Ascending aorta (tissue), 2 donors: ENCODE data around the gene CENPA. TPM values are rescaled to one million over a fixed set of nuclear protein-coding genes. Genes with fewer than 3 reads are reported as not detected.
"Not testable (repeated sequence)": the region's sequence is repeated elsewhere in the genome, so short reads cannot be mapped to it uniquely, and the experiment has no call there.

Experiments
- DNase-seq, 2 donors: peaks; one replicate each; pipeline ENCODE4 v3.0.0-alpha.2; 2019; ENCODE audit warnings: low spot score in 2 of 2
- H3K27ac ChIP-seq, 2 donors: fragments of 200-600 bp; sonication (generic); one replicate each; pipeline ENCODE4 v1.5.1; 2016 to 2017; ENCODE audit warnings: mild to moderate bottlenecking in 1 of 2
- H3K27me3 ChIP-seq: fragments of 200-600 bp; sonication (generic); one replicate; pipeline ENCODE4 v1.5.1; 2017
- H3K36me3 ChIP-seq, 2 donors: fragments of 200-600 bp; sonication (generic); one replicate each; pipeline ENCODE4 v1.5.1; 2016
- H3K4me1 ChIP-seq, 2 donors: fragments of 200-600 bp; sonication (generic); one replicate each; pipeline ENCODE4 v1.5.1; 2016 to 2017; ENCODE audit warnings: mild to moderate bottlenecking in 1 of 2
- H3K4me3 ChIP-seq, 2 donors: fragments of 200-600 bp; sonication (generic); one replicate each; pipeline ENCODE4 v1.5.1; 2016 to 2017; ENCODE audit warnings: mild to moderate bottlenecking in 1 of 2
- H3K9me3 ChIP-seq, 2 donors: fragments of 200-600 bp; sonication (generic); one replicate each; pipeline ENCODE4 v1.5.1; 2016
- intact Hi-C: fragments of 100-400 bp; cut with DNase I; formaldehyde crosslinking; loops from one replicate; pipeline ENCODE4 v1.15.1; 2023
- total RNA-seq: library from RNA; depleted of rRNA; stranded (reverse); fragments of >200 nt; gene quantifications from one replicate; pipeline ENCODE4 v1.1.0, GENCODE V29; 2016
- TF ChIP-seq, protein P1 (sequence below), 3 experiments: fragments of 200-600 bp in 2 of 3; fragments of 450-650 bp in 1 of 3; sonication (generic) in 2 of 3; IDR thresholded peaks; one replicate each; pipeline ENCODE4 v1.5.1; 2016 to 2019; ENCODE audit warnings: antibody characterized with exemption in 3 of 3, mild to moderate bottlenecking in 1 of 3, moderate library complexity in 1 of 3

The CENPA gene
- total RNA-seq, 1 donor from 2014 or later: not detected

DNA sequence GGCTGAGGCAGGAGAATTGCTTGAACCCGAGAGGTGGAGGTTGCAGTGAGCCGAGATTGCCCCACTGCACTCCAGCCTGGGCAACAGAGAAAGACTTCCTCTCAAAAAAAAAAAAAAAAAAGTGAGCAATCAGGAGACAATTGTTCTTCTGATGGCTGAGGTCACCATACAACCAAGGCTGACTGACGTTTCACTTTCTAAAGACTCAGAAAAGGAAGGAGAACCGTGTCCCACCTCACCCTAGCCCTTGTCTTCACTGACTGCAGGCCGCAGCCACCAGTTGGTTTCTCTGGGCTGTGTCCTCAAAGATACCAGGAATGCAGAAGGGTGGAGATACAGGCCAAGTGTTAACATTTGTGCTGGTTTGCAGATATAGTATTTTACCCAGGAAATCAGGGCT lies 29.5 kb upstream of the CENPA start:
- H3K36me3 ChIP-seq: no peaks in the 10 kb centered on the region
- DNase-seq: no peak
- intact Hi-C loops: loop anchor here (2.0 kb wide), 1 partner anchor 32 kb away; no protein-coding TSS in a partner anchor
- TF ChIP-seq, protein P1, sequence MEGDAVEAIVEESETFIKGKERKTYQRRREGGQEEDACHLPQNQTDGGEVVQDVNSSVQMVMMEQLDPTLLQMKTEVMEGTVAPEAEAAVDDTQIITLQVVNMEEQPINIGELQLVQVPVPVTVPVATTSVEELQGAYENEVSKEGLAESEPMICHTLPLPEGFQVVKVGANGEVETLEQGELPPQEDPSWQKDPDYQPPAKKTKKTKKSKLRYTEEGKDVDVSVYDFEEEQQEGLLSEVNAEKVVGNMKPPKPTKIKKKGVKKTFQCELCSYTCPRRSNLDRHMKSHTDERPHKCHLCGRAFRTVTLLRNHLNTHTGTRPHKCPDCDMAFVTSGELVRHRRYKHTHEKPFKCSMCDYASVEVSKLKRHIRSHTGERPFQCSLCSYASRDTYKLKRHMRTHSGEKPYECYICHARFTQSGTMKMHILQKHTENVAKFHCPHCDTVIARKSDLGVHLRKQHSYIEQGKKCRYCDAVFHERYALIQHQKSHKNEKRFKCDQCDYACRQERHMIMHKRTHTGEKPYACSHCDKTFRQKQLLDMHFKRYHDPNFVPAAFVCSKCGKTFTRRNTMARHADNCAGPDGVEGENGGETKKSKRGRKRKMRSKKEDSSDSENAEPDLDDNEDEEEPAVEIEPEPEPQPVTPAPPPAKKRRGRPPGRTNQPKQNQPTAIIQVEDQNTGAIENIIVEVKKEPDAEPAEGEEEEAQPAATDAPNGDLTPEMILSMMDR (IDR thresholded peaks at IDR 0.05): no peak
- no peaks in the 10 kb centered on the region for H3K27me3 ChIP-seq
- no peak overlapping the region for H3K4me3 ChIP-seq
- H3K9me3 ChIP-seq: no peaks in the 10 kb centered on the region
- no peak overlapping the region for H3K27ac ChIP-seq
- peaks cover 3 to 13% of the 10 kb centered on the region in 2 donors for H3K4me1 ChIP-seq

DNA sequence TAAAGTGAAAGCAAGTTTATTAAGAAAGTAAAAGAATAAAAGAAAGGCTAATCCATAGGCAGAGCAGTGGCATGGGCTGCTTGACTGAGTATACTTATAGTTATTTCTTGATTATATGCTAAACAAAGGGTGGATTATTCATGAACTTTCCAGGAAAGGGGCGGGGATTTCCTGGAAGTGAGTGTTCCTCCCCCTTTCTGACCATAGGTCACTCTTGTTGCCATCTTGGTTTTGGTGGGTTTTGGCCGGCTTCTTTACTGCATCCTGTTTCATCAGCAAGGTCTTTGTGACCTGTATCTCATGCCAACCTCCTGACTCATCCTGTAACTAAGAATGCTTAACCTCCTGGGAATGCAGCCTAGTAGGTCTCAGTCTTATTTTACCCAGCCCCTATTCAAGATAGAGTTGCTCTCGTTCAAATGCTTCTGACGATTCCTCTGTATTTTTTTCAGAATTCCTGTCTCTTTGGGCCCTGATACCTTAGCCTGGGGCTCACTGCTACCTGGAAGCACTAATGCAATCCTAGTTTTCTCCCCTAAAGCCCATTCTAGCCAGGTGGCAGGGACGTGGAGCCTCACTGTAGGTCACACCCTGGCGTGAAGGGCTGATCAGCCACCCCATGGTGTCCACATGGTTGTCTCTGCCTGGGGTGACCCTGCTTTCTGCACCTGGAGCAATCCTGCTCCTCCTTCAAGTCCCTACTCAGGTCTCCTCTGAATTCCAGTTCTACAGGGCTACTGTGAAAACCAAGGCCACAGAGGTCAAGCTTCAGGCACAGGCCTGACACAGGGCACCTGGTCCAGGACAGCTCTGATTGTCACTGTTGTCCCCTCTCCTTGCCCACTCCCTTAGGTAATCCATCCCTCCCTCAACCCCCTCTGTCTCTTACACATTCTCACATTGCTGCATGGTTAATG lies 27.7 kb upstream of the CENPA start:
- peak in 1 of 2 donors; percentile 90 for DNase-seq
- TF ChIP-seq, protein P1 (IDR thresholded peaks at IDR 0.05): no peak
- no peaks in the 10 kb centered on the region for H3K36me3 ChIP-seq

GRCh38 chr2:26758790-26759321 lies 27.0 kb upstream of the CENPA start:
- H3K27me3 ChIP-seq: no peaks in the 10 kb centered on the region
- H3K36me3 ChIP-seq: no peaks in the 10 kb centered on the region
- TF ChIP-seq, protein P1 (IDR thresholded peaks at IDR 0.05): no peak
- no peaks in the 10 kb centered on the region for H3K9me3 ChIP-seq
- peak overlapping the region in 1 of 2 donors; percentile 69 for H3K27ac ChIP-seq
- intact Hi-C loops: no loop called here
- H3K4me3 ChIP-seq: no peak overlapping the region
- DNase-seq: no peak
- H3K4me1 ChIP-seq: peaks cover 3 to 19% of the 10 kb centered on the region in 2 donors

More for the DNA sequence above, 27.7 kb upstream of the CENPA start:
- H3K27me3 ChIP-seq: no peaks in the 10 kb centered on the region
- H3K4me1 ChIP-seq: peaks cover 3 to 13% of the 10 kb centered on the region in 2 donors
- no peak overlapping the region for H3K4me3 ChIP-seq
- peak overlapping the region; percentile 51 to 69 for H3K27ac ChIP-seq
- intact Hi-C loops: loop anchor here (2.0 kb wide), 1 partner anchor 33 kb away; no protein-coding TSS in a partner anchor
- H3K9me3 ChIP-seq: no peaks in the 10 kb centered on the region

GRCh38 chr2:26759845-26760244 lies 26.0 kb upstream of the CENPA start:
- no peak overlapping the region for H3K4me3 ChIP-seq
- TF ChIP-seq, protein P1 (IDR thresholded peaks at IDR 0.05): no peak
- H3K4me1 ChIP-seq: peaks cover 3 to 22% of the 10 kb centered on the region in 2 donors
- no peaks in the 10 kb centered on the region for H3K9me3 ChIP-seq
- intact Hi-C loops: loop anchor here (10.0 kb wide), 3 partner anchors 315 to 885 kb away; partner anchors contain the start of genes ASXL2, ATRAID, CAD and EMILIN1
- no peak for DNase-seq
- no peaks in the 10 kb centered on the region for H3K36me3 ChIP-seq
- no peaks in the 10 kb centered on the region for H3K27me3 ChIP-seq
- no peak overlapping the region for H3K27ac ChIP-seq

DNA sequence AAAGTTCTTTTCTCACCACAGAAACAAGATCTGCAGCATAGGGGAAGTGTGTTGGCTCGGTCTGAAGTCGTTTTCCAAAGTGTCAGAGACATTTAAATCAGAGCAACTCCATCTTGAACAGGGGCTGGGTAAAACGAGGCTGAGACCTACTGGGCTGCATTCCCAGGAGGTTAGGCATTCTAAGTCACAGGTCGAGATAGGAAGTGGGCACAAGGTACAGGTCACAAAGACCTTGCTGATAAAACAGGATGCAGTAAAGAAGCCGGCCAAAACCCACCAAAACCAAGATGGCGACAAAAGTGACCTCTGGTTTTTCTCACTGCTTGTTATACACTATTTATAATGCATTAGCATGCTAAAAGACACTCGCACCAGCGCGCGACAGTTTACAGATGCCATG lies 24.9 kb upstream of the CENPA start:
- H3K27me3 ChIP-seq, H3K9me3 ChIP-seq, DNase-seq, H3K27ac ChIP-seq, H3K36me3 ChIP-seq, H3K4me3 ChIP-seq: not testable (repeated sequence)
- intact Hi-C loops: loop anchor here (10.0 kb wide), 3 partner anchors 314 to 886 kb away; partner anchors contain the start of genes ASXL2, ATRAID, CAD and EMILIN1
- peaks cover 10 to 34% of the 10 kb centered on the region in 2 donors for H3K4me1 ChIP-seq

- H3K27me3 ChIP-seq: no peaks in the 10 kb centered on the region
- TF ChIP-seq, protein P1 (IDR thresholded peaks at IDR 0.05): no peak
- H3K4me3 ChIP-seq: no peak overlapping the region
- intact Hi-C loops: loop anchor here (10.0 kb wide), 3 partner anchors 312 to 888 kb away; partner anchors contain the start of genes ASXL2, ATRAID, CAD and EMILIN1
- no peak for DNase-seq
- no peaks in the 10 kb centered on the region for H3K9me3 ChIP-seq
- H3K4me1 ChIP-seq: peaks cover 10 to 34% of the 10 kb centered on the region in 2 donors
- no peak overlapping the region for H3K27ac ChIP-seq
- no peaks in the 10 kb centered on the region for H3K36me3 ChIP-seq
Observed at GRCh38 chr2:26763019-26763418, 22.8 kb upstream of the CENPA start.
